ENCODE measurements around the gene KCNT1.

KCNT1 gene

DNA sequence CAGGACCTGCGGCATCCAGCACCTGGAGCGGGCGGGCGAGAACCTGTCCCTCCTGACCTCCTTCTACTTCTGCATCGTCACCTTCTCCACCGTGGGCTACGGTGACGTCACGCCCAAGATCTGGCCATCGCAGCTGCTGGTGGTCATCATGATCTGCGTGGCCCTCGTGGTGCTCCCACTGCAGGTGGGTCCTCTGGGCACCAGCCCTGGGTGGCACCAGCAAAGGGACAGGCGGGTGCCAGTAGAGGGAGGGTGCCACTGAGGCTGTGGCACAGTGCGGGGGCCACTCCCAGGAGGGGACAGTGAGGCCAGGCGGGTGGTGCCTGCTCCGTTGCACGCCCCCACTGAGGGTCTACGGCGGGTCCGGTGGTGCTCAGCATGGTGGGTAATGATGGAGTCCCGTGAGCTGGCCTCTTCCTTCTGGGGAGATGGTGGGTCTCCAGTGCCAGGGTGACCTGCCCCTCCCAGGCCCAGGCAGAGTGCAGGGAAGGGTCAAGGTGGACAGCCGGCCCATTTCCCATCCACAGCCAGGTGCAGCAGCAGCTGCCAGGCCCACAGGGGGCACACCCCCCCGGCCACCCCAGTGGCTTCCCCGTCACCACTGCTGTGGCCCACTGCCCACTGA is 57.8 kb downstream of the KCNT1 start:
- no peak overlapping the region for H3K27ac ChIP-seq

DNA sequence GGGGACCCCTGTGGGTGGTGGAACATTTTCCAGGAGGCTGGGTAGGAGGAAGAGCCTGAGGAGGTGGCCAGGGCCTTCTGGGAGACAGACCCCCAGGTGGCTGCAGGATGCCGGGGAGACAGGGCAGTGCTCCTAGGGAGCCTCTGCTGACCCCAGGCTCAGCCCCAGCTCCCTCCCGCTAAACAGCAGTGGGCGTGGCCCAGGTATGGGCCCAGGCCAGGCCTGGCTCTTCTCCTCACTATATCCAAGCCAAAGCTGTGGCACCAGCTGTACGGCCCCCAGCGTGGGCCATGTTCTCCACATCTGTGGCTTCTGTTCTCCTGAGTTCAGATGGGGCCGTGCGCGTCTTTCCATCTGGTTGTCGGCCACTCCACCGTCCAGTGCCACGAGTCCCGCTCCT is 58.5 kb downstream of the KCNT1 start:
- TF ChIP-seq, protein P1, sequence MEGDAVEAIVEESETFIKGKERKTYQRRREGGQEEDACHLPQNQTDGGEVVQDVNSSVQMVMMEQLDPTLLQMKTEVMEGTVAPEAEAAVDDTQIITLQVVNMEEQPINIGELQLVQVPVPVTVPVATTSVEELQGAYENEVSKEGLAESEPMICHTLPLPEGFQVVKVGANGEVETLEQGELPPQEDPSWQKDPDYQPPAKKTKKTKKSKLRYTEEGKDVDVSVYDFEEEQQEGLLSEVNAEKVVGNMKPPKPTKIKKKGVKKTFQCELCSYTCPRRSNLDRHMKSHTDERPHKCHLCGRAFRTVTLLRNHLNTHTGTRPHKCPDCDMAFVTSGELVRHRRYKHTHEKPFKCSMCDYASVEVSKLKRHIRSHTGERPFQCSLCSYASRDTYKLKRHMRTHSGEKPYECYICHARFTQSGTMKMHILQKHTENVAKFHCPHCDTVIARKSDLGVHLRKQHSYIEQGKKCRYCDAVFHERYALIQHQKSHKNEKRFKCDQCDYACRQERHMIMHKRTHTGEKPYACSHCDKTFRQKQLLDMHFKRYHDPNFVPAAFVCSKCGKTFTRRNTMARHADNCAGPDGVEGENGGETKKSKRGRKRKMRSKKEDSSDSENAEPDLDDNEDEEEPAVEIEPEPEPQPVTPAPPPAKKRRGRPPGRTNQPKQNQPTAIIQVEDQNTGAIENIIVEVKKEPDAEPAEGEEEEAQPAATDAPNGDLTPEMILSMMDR (conservative IDR thresholded peaks at IDR 0.05) = no peak
- no peak overlapping the region for H3K27ac ChIP-seq

More for the DNA sequence above, 57.8 kb downstream of the KCNT1 start:
- TF ChIP-seq, protein P1 (conservative IDR thresholded peaks at IDR 0.05) = no peak

DNA sequence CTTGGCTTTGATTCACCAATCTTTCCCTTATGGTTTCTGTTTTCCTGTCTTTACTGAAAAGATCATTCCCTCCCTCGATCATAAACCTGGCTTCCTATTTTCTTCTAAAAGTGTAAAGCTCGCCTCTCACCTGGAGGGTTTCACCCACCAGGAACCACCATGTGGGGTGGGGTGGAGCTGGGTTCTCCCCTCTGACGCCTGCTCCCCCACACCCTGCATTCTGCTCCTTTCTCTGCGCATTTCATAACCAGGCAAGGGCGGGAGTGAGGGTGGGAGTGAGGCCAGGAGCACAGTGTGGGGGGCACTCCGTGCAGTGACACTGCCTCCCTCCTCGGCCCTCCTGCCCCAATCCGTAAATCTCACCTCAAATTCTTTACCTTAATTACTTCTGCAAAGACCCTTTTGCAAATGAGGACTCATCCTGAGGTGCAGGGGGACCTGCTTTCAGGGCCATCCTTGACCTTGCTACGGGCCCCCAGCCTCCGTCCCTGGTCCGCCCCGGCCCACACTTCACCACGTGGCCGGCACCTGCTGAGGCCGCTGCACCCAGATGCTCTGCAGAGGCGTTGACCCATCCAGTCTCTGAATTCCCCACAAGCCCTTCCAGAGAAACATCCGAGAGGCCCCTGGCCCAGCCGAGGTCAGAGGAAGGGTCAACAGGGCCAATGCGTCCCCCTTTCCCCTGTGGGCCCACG is 59.3 kb downstream of the KCNT1 start:
- TF ChIP-seq, protein P1 (conservative IDR thresholded peaks at IDR 0.05) = no peak
- no peak overlapping the region for H3K27ac ChIP-seq

DNA sequence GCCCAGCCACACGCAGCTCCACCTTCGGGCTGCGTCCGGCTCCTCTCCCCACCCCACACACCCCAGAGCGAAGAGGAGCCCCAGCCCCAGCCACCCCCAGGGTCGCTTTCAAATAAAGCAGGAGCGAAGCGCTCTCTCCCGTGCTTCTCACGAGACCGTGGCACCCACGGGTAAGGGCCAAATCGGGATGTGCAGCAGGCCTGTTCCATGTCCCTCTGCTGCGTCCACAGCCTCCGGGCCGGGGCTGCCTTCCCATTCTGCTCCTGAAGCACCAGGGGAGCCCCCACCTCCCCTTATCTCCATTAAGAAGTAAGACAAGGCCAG is 59.8 kb downstream of the KCNT1 start:
- H3K27ac ChIP-seq = no peak overlapping the region
- TF ChIP-seq, protein P1 (conservative IDR thresholded peaks at IDR 0.05) = no peak

DNA sequence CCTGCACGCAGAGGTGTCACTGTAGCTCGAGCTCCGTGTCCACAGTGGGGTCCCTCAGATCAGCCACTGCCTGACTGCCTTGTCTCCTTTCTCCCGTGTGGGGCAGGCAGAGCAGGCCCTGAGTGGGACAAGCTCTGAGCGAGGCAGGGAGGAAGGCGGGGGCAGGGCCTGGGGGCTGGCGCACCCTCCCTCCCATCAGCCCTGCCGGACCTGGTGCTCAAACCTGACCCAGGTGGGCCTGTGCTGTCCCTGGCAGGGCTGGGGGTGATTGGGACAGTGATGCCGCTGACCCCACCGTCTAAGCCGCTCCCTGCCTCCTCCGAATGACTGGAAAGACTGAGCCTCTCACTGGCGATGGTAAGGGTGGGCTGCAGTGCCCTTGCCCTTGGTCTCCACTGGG is 60.9 kb downstream of the KCNT1 start:
- TF ChIP-seq, protein P1 (conservative IDR thresholded peaks at IDR 0.05) = no peak
- H3K27ac ChIP-seq = no peak overlapping the region

DNA sequence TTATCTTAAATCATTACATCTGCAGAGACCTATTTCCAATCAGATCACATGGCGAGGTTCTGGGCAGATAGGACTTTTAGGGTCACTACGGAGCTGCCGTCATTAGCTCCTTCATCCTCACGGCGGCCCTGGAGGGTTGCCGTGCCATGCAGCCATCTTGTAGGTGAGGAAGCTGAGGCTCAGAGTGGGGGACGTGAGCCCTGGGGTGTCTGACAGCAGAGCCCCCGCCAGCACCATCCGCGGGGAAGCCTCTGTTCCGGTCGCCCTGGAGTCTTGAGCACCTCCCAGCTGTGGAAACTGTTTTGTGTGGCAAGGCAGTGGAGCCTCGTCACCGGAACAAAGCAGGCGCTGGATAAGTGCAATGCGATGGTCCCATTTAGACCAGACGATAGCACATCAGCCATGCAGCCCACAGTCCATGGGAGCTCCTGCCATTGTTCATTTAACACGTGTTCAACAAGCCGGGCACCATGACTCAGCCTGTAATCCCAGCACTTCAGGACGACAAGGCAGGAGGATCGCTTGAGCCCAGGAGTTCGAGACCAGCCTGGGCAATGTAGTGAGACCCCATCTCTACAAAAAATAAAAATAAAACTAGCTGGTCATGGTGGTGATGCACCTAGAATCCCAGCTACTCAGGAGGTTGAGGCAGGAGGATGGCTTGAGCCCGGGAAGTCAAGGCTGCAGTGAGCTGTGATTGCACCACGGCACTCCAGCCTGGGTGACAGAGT is 61.9 kb downstream of the KCNT1 start:
- TF ChIP-seq, protein P1 (conservative IDR thresholded peaks at IDR 0.05) = no peak
- no peak overlapping the region for H3K27ac ChIP-seq

DNA sequence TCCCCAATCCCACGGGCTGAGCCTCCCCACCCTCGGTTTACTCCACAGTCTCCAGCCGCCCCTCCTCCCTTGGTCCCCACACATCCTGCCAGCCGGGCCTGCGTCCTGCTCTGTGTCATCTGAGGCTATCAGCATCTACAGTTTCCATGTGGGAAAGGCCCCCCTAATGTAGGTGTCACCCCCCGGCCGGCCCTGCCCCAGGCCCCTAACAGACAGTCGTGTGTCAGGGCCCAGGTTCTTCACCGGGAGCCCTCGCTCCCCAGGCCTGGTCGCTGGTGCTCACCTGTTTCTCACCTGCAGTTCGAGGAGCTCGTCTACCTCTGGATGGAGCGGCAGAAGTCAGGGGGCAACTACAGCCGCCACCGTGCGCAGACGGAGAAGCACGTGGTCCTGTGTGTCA is 62.7 kb downstream of the KCNT1 start:
- TF ChIP-seq, protein P1 (conservative IDR thresholded peaks at IDR 0.05) = no peak
- H3K27ac ChIP-seq = no peak overlapping the region

Data from VCaP (cell line).